K562 (cell line): ENCODE measurements around the gene CCDC97. TPM values are rescaled to one million over a fixed set of nuclear protein-coding genes. Genes with fewer than 3 reads are reported as not detected.
A peak's percentile ranks its signal among the peaks of the same experiment; 100 is the strongest.

Experiments
- ATAC-seq: fragments of 200-7000 bp; cut with Tn5 transposase; 3 replicates; pipeline ENCODE4 v1.9.1; 2020; ENCODE audit warnings: moderate library complexity
- BruUV-seq: library from RNA; stranded (reverse); fragments of 400-500 nt; replicated peaks from 2 replicates; lab custom pipeline; 2021; lab: Mats Ljungman, UMichigan
- CTCF ChIA-PET: fragments of 300-600 bp; formaldehyde crosslinking; extraction: SDS; loops from one replicate; lab custom pipeline; 2021; ENCODE audit warnings: low intra/inter-chr PET ratio; lab: Yijun Ruan, JAX
- POLR2A ChIA-PET: fragments of 300-600, 350-650 bp; sonication (Branson Sonifier 250); formaldehyde crosslinking; extraction: SDS; loops from one replicate; lab custom pipeline; 2021; ENCODE audit warnings: antibody characterized with exemption, inconsistent platforms; lab: Yijun Ruan, JAX
- DNase-seq, 4 experiments: peaks; one replicate each; pipeline versions ENCODE4 v3.0.0 to v3.0.0-alpha.2; 2011 to 2018; ENCODE audit warnings: low spot score in 3 of 4, mixed read lengths in 3 of 4; ENCODE audit errors: extremely low read depth in 1 of 4
- FAIRE-seq: peaks from 2 replicates; lab custom pipeline; 2011; peaks lifted over from hg19 to GRCh38; lab: Jason Lieb, UNC
- H2AFZ ChIP-seq: 2 replicates; pipeline ENCODE4 v1.6.0; 2011; ENCODE audit warnings: low read depth, low read length, control low read depth, inconsistent platforms
- H3K27ac ChIP-seq: fragments of 200-600 bp; 3 replicates; pipeline ENCODE4 v1.8.0; 2011; ENCODE audit warnings: low read depth, mild to moderate bottlenecking, control low read depth, inconsistent platforms, low read length, moderate library complexity, mixed read lengths; ENCODE audit errors: extremely low read depth
- H3K27me3 ChIP-seq, 2 experiments: fragments of 300-600 bp in 1 of 2; 2 replicates in 1 of 2; 3 replicates in 1 of 2; pipeline versions ENCODE4 v1.6.0 to v1.8.0; 2011; ENCODE audit warnings: inconsistent platforms in 2 of 2, low read length in 2 of 2, mild to moderate bottlenecking in 1 of 2, mixed read lengths in 1 of 2, moderate library complexity in 1 of 2; ENCODE audit not compliant: control insufficient read depth in 2 of 2, insufficient read depth in 2 of 2
- H3K36me3 ChIP-seq: fragments of 300-600 bp; 3 replicates; pipeline ENCODE4 v1.8.0; 2011; ENCODE audit warnings: mild to moderate bottlenecking, low read length, inconsistent platforms; ENCODE audit not compliant: control insufficient read depth, insufficient read depth
- H3K4me1 ChIP-seq, 2 experiments: fragments of 200-600 bp in 1 of 2; replicated peaks in 1 of 2; 2 replicates in 1 of 2; 3 replicates in 1 of 2; pipeline versions ENCODE4 v1.5.1 to v1.8.0; 2011; ENCODE audit warnings: inconsistent platforms in 2 of 2, low read length in 2 of 2, mild to moderate bottlenecking in 1 of 2, mixed read lengths in 1 of 2, moderate library complexity in 1 of 2; ENCODE audit not compliant: control insufficient read depth in 2 of 2, insufficient read depth in 2 of 2
- H3K4me2 ChIP-seq: 2 replicates; pipeline ENCODE4 v1.6.1; 2011; ENCODE audit warnings: low read length, control low read depth, inconsistent platforms, mixed read lengths; ENCODE audit not compliant: insufficient read depth
- H3K4me3 ChIP-seq: fragments of 200-600 bp; sonication (generic), shearing (Covaris generic); 2 replicates; pipeline ENCODE4 v1.5.1; 2016; ENCODE audit warnings: control low read depth, inconsistent platforms
- H3K79me2 ChIP-seq: fragments of 200-600 bp; 3 replicates; pipeline ENCODE4 v1.8.0; 2011; ENCODE audit warnings: low read length, inconsistent platforms; ENCODE audit not compliant: control insufficient read depth, insufficient read depth
- H3K9ac ChIP-seq, 2 experiments: 2 replicates each; pipeline versions ENCODE4 v1.6.0 to v1.6.1; 2011; ENCODE audit warnings: low read depth in 2 of 2, low read length in 2 of 2, control low read depth in 1 of 2, inconsistent platforms in 1 of 2, mild to moderate bottlenecking in 1 of 2, mixed read lengths in 1 of 2; ENCODE audit not compliant: insufficient read depth in 1 of 2
- H3K9me1 ChIP-seq: one replicate; pipeline ENCODE4 v1.6.0; 2011; ENCODE audit warnings: inconsistent platforms, mild to moderate bottlenecking, low read length, moderate library complexity; ENCODE audit not compliant: control insufficient read depth, insufficient read depth
- H3K9me3 ChIP-seq: replicated peaks from 2 replicates; pipeline ENCODE4 v1.5.1; 2011; ENCODE audit warnings: low read depth, low read length, inconsistent platforms; ENCODE audit not compliant: control insufficient read depth, insufficient read depth
- H4K20me1 ChIP-seq: replicated peaks from 2 replicates; pipeline ENCODE4 v1.6.1; 2011; ENCODE audit warnings: low read length, inconsistent platforms, mixed read lengths; ENCODE audit not compliant: control insufficient read depth, insufficient read depth
- CSDE1 ChIP-seq, 2 experiments: fragments of 450-650 bp; IDR thresholded peaks; 2 replicates each; pipeline ENCODE4 v1.6.1; 2016; ENCODE audit warnings: mild to moderate bottlenecking in 1 of 2
- POLR2H ChIP-seq: IDR thresholded peaks from 2 replicates; pipeline ENCODE4 v1.6.1; 2016; ENCODE audit warnings: missing genetic modification characterization, low read depth, mild to moderate bottlenecking, control low read depth, missing compliant biosample characterization, moderate library complexity
- POU5F1 ChIP-seq: fragments of 150-350 bp; IDR thresholded peaks from 2 replicates; pipeline ENCODE4 v1.6.1; 2014; ENCODE audit warnings: borderline replicate concordance, low read length, low read depth, mild to moderate bottlenecking; ENCODE audit not compliant: partially characterized antibody
- SPI1 ChIP-seq: IDR thresholded peaks from 2 replicates; pipeline ENCODE4 v1.6.1; 2011; ENCODE audit warnings: low read depth, low read length, control low read depth, borderline replicate concordance
- ZFP36 ChIP-seq: fragments of 150-350 bp; IDR thresholded peaks from 2 replicates; pipeline ENCODE4 v1.6.1; 2018; ENCODE audit warnings: low read length, low read depth; ENCODE audit not compliant: partially characterized antibody
- WGBS: fragments of 100-300 bp; shearing (Covaris generic); methylation state at CpG from one replicate; pipeline ENCODE4 v1.1.6; 2016; ENCODE audit warnings: low coverage, mixed read lengths; ENCODE audit not compliant: insufficient coverage; ENCODE audit errors: missing lambda C conversion rate; 5-methylcytosine and 5-hydroxymethylcytosine counted together
- in situ Hi-C: fragments of 300-500 bp; cut with MboI; formaldehyde crosslinking; loops from 4 replicates; pipeline ENCODE4 v1.15.0; 2018; ENCODE audit warnings: inconsistent platforms, mixed read lengths
- intact Hi-C: fragments of 100-400 bp; cut with micrococcal nuclease; formaldehyde crosslinking; loops from 2 replicates; pipeline ENCODE4 v1.14.2; 2022
- polyA plus RNA-seq, 8 experiments: library from polyadenylated mRNA; depleted of rRNA in 4 of 8; stranded (reverse) in 5 of 8; unstranded in 3 of 8; fragments of >200 nt; fragmentation: Nextera tagmentation in 2 of 8; fragmentation: Illumina TruSeq in 1 of 8; extraction: Ambion mirVana in 2 of 8; extraction: Trizol in 1 of 8; gene quantifications; 2 replicates each; pipeline versions ENCODE4 v1.2.1 to v1.2.3, GENCODE V29; 2011 to 2014; ENCODE audit warnings: inconsistent platforms in 1 of 8, missing spikeins in 1 of 8
- total RNA-seq, 7 experiments: library from RNA; depleted of rRNA in 6 of 7; stranded (reverse); fragments of >200 nt in 6 of 7; fragmentation: Illumina TruSeq in 2 of 7; extraction: Trizol in 2 of 7; gene quantifications; 2 replicates each; pipeline versions ENCODE4 v1.2.1 to v1.2.3, GENCODE V29; 2011 to 2021; ENCODE audit warnings: low replicate concordance in 1 of 7
- TF ChIP-seq, protein P1 (sequence below): fragments of 450-650 bp; formaldehyde crosslinking; IDR thresholded peaks from 2 replicates; pipeline ENCODE4 v1.4.0; 2020; ENCODE audit warnings: mild to moderate bottlenecking, mixed read lengths
- TF ChIP-seq, protein P2 (sequence below): fragments of 450-650 bp; IDR thresholded peaks from 2 replicates; pipeline ENCODE4 v1.6.1; 2018; ENCODE audit not compliant: partially characterized antibody

Gene CCDC97
- total and polyA plus RNA-seq, 9 of the 15 experiments (the other 6 are each of a cell fraction or from before 2014, with no cell fraction given) = 0.60 to 16.5 (median 7.0) TPM

DNA sequence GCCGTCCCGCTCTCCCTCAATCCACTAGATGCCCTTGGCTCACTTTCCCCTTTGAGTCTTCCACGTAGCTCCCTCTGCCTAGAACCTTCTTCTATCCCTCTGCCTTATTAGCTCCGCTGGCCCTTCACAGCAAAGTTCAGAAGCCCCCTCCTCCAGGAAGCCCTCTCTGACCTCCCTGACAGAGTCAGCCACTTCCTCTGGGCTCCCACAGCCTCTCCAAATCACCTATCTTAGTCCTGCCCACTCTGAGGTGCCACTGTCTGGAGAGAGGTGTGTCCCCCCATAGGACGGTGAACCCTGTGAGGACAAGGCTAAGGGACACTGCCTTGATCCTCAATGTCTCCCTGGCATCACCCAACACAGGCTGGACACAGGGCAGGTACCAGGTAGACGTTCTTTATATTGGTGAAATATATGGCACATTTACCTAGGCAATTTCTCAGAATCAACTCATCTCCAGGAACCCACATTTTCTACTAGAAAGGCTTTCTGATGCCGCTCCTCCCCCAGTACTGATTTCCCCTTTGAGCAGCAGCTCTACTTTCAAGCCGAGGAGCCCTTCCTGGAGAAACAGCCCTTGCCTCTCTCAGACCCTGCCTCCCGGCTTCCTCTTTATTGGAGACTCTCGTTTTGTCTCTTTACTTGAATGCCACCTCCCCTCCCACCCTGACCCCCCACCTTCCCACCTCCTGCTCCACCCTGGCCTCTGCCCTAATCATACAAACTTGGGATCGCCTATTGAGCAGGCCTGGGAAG, 47.2 kb downstream of the CCDC97 start:
- Histone ChIP-seq H3K4me3 (no peak overlapping the region), H3K4me1 (peaks cover 5 to 30% of the 10 kb centered on the region in 2 experiments; a peak in 4 of 5 replicates), H3K9ac (peak overlapping the region in 1 of 2 experiments; percentile 67; a peak in 2 of 4 replicates)
- no peak for FAIRE-seq
- POLR2A ChIA-PET = no interaction called here
- no peak for DNase-seq
- TF ChIP-seq CSDE1 (IDR thresholded peaks at IDR 0.05) = no peak
- no peak for TF ChIP-seq POU5F1
- TF ChIP-seq ZFP36 = peak; percentile 90
- TF ChIP-seq, protein P1, sequence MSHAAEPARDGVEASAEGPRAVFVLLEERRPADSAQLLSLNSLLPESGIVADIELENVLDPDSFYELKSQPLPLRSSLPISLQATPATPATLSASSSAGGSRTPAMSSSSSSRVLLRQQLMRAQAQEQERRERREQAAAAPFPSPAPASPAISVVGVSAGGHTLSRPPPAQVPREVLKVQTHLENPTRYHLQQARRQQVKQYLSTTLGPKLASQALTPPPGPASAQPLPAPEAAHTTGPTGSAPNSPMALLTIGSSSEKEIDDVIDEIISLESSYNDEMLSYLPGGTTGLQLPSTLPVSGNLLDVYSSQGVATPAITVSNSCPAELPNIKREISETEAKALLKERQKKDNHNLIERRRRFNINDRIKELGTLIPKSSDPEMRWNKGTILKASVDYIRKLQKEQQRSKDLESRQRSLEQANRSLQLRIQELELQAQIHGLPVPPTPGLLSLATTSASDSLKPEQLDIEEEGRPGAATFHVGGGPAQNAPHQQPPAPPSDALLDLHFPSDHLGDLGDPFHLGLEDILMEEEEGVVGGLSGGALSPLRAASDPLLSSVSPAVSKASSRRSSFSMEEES (CRISPR knock-in tag) = no peak
- TF ChIP-seq, protein P2, sequence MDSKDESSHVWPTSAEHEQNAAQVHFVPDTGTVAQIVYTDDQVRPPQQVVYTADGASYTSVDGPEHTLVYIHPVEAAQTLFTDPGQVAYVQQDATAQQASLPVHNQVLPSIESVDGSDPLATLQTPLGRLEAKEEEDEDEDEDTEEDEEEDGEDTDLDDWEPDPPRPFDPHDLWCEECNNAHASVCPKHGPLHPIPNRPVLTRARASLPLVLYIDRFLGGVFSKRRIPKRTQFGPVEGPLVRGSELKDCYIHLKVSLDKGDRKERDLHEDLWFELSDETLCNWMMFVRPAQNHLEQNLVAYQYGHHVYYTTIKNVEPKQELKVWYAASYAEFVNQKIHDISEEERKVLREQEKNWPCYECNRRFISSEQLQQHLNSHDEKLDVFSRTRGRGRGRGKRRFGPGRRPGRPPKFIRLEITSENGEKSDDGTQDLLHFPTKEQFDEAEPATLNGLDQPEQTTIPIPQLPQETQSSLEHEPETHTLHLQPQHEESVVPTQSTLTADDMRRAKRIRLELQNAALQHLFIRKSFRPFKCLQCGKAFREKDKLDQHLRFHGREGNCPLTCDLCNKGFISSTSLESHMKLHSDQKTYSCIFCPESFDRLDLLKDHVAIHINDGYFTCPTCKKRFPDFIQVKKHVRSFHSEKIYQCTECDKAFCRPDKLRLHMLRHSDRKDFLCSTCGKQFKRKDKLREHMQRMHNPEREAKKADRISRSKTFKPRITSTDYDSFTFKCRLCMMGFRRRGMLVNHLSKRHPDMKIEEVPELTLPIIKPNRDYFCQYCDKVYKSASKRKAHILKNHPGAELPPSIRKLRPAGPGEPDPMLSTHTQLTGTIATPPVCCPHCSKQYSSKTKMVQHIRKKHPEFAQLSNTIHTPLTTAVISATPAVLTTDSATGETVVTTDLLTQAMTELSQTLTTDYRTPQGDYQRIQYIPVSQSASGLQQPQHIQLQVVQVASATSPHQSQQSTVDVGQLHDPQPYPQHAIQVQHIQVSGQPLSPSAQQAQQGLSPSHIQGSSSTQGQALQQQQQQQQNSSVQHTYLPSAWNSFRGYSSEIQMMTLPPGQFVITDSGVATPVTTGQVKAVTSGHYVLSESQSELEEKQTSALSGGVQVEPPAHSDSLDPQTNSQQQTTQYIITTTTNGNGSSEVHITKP = no peak
- no peak for TF ChIP-seq POLR2H
- 0 out of 2 replicates have a peak, but pooled peaks have one; percentile 1 for TF ChIP-seq SPI1
- TF ChIP-seq, all 486 proteins: peak for 2
- intact Hi-C loops (no loop called here), in situ Hi-C loops (no loop called here)
- 67% methylated on average over 9 of the region's 11 CpGs for WGBS
- Histone ChIP-seq H3K9me3 (no peaks in the 10 kb centered on the region), H3K27ac (no peak overlapping the region), H3K4me2 (no peak overlapping the region), H3K27me3 (no peaks in the 10 kb centered on the region), H3K79me2 (peaks cover 23% of the 10 kb centered on the region), H3K9me1 (no peaks in the 10 kb centered on the region), H2AFZ (no peak overlapping the region), H4K20me1 (no peaks in the 10 kb centered on the region; the same call in 1 of the 2 replicates), H3K36me3 (peaks cover 14% of the 10 kb centered on the region; the same call in 1 of the 3 replicates)
- no peak for ATAC-seq
- no TSS peak for BruUV-seq
- CTCF ChIA-PET = no interaction called here
